ENCODE results near the gene MERTK.
"Not testable (repeated sequence)": the region's sequence is repeated elsewhere in the genome, so short reads cannot be mapped to it uniquely, and the experiment has no call there.

The MERTK gene

DNA sequence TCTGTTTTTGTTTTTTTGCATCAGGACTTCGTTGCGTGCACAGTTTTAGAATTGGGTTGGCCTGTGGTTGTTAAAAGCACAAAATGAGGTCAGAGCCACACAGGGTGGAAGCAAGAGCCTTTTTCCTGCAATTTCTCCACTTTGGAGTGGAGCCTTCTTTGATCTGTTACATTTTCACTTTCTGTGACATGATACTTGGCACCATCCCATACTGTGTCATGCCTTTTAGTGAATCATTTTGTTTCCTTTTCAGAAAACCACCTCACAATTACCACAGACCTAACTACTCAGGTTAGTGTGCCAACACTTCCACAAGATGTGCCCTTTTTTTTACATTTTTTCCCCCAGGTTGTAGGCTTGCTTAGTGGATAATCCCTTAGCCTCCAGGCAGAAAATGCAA lies 32.5 kb downstream of the MERTK start:
- H3K36me3 ChIP-seq (ENCODE audit: insufficient read depth, low read length): no peaks in the 10 kb centered on the region
- no peaks in the 10 kb centered on the region for H3K9me3 ChIP-seq (ENCODE audit: insufficient read depth, low read depth, low read length)
- H3K27ac ChIP-seq (ENCODE audit: low read depth, low read length): no peak overlapping the region
- no peak overlapping the region for H3K9ac ChIP-seq (ENCODE audit: low read depth, low read length)
- no peaks in the 10 kb centered on the region for H3K4me1 ChIP-seq (ENCODE audit: insufficient read depth, low read length)
- H3K4me3 ChIP-seq (ENCODE audit: low read length): no peak overlapping the region
- H3K27me3 ChIP-seq (ENCODE audit: insufficient read depth, low read length): no peaks in the 10 kb centered on the region
- 96% methylated on average over 2 of the region's 2 CpGs for WGBS

DNA sequence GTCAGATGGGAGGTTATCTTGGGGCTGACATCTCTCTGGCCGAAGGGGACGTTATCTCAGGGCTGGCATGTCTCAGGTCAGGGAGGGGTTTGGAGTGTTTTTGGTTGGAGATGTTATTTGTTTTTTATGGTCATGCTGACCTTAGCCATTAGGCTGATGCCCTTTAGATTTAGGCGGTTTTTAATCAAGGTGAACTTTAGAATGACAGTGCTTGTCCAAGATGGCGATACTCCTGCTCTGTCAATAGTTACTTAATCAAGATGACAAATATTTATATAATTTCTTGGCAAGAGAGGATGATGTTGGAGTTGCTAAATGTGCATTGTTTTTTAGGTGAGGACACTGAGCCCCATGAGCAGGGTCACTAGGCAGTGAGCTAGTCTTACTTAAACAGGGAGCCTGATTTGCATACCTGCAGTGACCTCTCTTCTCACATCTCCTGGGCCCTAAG lies 34.5 kb downstream of the MERTK start:
- Histone ChIP-seq H3K27me3 (ENCODE audit: insufficient read depth, low read length) (no peaks in the 10 kb centered on the region), H3K27ac (ENCODE audit: low read depth, low read length) (no peak overlapping the region), H3K9me3 (ENCODE audit: insufficient read depth, low read depth, low read length) (no peaks in the 10 kb centered on the region), H3K4me3 (ENCODE audit: low read length) (no peak overlapping the region), H3K9ac (ENCODE audit: low read depth, low read length) (no peak overlapping the region), H3K36me3 (ENCODE audit: insufficient read depth, low read length) (no peaks in the 10 kb centered on the region), H3K4me1 (ENCODE audit: insufficient read depth, low read length) (no peaks in the 10 kb centered on the region)
- 94% methylated on average over 4 of the region's 4 CpGs for WGBS

DNA sequence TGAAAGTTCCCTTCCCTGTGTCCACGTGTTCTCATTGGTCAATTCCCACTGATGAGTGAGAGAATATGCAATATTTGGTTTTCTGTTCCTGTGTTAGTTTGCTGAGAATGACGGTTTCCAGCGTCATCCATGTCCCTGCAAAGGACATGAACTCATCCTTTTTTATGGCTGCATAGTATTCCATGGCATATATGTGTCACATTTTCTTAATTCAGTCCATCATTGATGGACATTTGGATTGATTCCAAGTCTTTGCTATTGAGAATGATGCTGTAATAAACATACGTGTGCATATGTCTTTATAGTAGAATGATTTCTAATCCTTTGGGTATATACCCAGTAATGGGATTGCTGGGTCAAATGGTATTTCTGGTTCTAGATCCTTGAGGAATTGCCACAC lies 35.5 kb downstream of the MERTK start:
- not testable (repeated sequence) for H3K27ac ChIP-seq (ENCODE audit: low read depth, low read length); H3K27me3 ChIP-seq (ENCODE audit: insufficient read depth, low read length); H3K9me3 ChIP-seq (ENCODE audit: insufficient read depth, low read depth, low read length); H3K4me3 ChIP-seq (ENCODE audit: low read length); H3K9ac ChIP-seq (ENCODE audit: low read depth, low read length); H3K4me1 ChIP-seq (ENCODE audit: insufficient read depth, low read length); H3K36me3 ChIP-seq (ENCODE audit: insufficient read depth, low read length)
- 94% methylated on average over 4 of the region's 4 CpGs for WGBS

DNA sequence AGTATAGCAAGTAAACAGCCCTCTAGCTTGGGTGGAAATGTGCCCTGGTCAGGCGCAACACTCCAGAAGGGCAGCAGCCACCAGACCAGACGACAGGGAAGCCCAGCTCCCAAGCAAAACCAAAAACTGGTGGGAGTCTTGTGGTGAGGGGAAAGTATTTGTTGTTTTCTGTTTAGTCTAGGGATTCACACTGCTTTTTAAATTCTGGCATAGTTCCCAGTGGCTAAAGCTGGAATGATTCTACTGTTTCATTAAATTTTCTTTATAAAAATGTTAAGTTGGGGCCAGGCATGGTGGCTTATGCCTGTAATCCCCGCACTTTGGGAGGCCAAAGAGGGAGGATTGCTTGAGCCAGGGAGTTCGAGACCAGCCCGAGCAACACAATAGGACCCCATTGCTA lies 38.5 kb downstream of the MERTK start:
- H3K36me3 ChIP-seq (ENCODE audit: insufficient read depth, low read length): no peaks in the 10 kb centered on the region
- peaks cover 8% of the 10 kb centered on the region; the same call in 1 of the 2 replicates for H3K4me1 ChIP-seq (ENCODE audit: insufficient read depth, low read length)
- no peak overlapping the region for H3K4me3 ChIP-seq (ENCODE audit: low read length)
- no peaks in the 10 kb centered on the region for H3K9me3 ChIP-seq (ENCODE audit: insufficient read depth, low read depth, low read length)
- no peak overlapping the region for H3K9ac ChIP-seq (ENCODE audit: low read depth, low read length)
- H3K27ac ChIP-seq (ENCODE audit: low read depth, low read length): no peak overlapping the region
- no peaks in the 10 kb centered on the region for H3K27me3 ChIP-seq (ENCODE audit: insufficient read depth, low read length)
- 92% methylated on average over 4 of the region's 5 CpGs for WGBS

DNA sequence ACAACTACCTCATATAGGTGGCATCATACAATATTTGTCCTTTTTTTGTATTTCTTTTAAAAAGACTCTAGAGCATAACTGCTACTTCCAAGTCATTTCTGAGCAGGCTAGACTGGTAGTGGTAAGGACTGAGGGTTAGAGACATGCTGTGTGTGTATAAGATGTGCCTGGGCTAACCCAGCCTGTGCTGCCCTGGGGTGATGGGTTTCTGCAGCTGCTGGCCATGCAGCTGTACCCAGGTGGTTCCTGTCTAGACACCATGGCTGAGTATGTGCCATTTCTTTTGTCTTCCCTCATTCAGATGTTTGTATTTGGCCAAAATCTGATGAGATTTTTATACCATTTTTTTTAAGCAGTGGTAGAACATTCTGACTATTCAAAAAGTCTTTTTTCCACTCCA lies 40.0 kb downstream of the MERTK start:
- Histone ChIP-seq H3K9ac (ENCODE audit: low read depth, low read length) (no peak overlapping the region), H3K36me3 (ENCODE audit: insufficient read depth, low read length) (no peaks in the 10 kb centered on the region), H3K4me3 (ENCODE audit: low read length) (no peak overlapping the region), H3K9me3 (ENCODE audit: insufficient read depth, low read depth, low read length) (no peaks in the 10 kb centered on the region), H3K27ac (ENCODE audit: low read depth, low read length) (no peak overlapping the region), H3K4me1 (ENCODE audit: insufficient read depth, low read length) (peaks cover 8% of the 10 kb centered on the region; the same call in 1 of the 2 replicates), H3K27me3 (ENCODE audit: insufficient read depth, low read length) (no peaks in the 10 kb centered on the region)

DNA sequence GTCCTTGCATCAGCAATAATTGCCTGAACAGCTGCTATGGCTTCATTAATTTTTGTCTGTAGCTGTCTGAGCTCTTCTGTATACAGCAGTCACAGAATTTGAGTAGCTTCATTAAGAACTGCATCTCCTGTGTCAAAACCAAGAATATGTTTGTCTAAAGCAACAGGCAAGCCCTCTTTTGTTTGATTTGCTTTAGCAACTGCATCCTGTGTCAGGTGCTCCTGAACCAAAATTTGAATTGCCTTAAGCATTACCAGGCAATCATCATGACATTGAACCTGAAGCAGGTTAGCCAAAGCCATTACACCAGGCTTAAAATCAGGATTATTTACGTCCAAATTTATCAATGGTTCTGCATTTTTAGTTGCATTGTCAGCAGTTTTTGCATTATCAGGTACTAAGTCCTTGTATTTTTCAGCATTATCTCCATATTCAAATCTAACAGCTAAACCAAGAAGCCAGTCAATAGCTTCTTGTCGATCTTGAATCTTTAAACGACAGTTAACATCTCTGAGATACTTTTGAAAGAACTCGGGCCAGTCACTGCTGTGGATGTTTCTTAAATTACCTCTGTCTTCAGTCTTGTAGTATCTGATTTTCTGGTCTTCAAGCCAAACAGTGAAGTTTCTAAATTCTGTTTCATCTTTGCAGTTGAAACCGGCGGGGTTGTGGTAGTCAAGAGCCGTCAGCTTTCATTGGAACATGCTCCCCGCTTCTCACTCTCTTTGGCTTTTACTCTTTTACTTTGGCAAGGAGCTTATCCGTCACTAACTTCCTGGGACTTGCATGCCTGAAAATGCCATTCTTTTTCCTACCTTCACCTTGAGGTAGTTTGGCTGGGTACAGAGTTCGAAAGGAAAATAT lies 42.2 kb downstream of the MERTK start:
- H3K9ac ChIP-seq (ENCODE audit: low read depth, low read length): no peak overlapping the region
- 86% methylated on average over 10 of the region's 10 CpGs for WGBS
- peaks cover 8% of the 10 kb centered on the region for H3K4me1 ChIP-seq (ENCODE audit: insufficient read depth, low read length)
- no peaks in the 10 kb centered on the region for H3K36me3 ChIP-seq (ENCODE audit: insufficient read depth, low read length)
- H3K4me3 ChIP-seq (ENCODE audit: low read length): no peak overlapping the region
- no peak overlapping the region for H3K27ac ChIP-seq (ENCODE audit: low read depth, low read length)
- no peaks in the 10 kb centered on the region for H3K9me3 ChIP-seq (ENCODE audit: insufficient read depth, low read depth, low read length)
- H3K27me3 ChIP-seq (ENCODE audit: insufficient read depth, low read length): no peaks in the 10 kb centered on the region

DNA sequence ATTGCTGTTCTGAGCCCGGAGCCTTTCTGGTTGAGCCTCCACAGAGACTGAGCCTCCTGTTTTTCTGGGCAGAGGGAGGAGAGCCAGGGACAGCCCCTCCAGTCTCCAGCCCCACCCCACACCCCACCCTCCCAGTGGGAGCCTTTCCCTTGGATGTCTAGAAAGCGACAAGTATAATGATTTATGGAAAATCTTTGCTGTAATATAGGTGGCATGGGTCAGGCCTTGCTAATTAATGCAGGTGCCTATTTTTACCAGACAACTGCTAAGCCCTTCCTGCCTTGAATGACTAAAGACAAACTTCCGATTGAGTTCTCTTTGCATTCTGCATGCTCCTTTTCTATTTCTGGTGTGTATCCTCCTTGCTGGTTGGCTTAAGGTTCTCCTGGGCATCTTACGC lies 43.1 kb downstream of the MERTK start:
- no peaks in the 10 kb centered on the region for H3K27me3 ChIP-seq (ENCODE audit: insufficient read depth, low read length)
- H3K4me1 ChIP-seq (ENCODE audit: insufficient read depth, low read length): peaks cover 16% of the 10 kb centered on the region
- WGBS: 92% methylated on average over 4 of the region's 4 CpGs
- no peak overlapping the region for H3K27ac ChIP-seq (ENCODE audit: low read depth, low read length)
- H3K36me3 ChIP-seq (ENCODE audit: insufficient read depth, low read length): no peaks in the 10 kb centered on the region
- H3K4me3 ChIP-seq (ENCODE audit: low read length): no peak overlapping the region
- no peaks in the 10 kb centered on the region for H3K9me3 ChIP-seq (ENCODE audit: insufficient read depth, low read depth, low read length)
- H3K9ac ChIP-seq (ENCODE audit: low read depth, low read length): no peak overlapping the region

DNA sequence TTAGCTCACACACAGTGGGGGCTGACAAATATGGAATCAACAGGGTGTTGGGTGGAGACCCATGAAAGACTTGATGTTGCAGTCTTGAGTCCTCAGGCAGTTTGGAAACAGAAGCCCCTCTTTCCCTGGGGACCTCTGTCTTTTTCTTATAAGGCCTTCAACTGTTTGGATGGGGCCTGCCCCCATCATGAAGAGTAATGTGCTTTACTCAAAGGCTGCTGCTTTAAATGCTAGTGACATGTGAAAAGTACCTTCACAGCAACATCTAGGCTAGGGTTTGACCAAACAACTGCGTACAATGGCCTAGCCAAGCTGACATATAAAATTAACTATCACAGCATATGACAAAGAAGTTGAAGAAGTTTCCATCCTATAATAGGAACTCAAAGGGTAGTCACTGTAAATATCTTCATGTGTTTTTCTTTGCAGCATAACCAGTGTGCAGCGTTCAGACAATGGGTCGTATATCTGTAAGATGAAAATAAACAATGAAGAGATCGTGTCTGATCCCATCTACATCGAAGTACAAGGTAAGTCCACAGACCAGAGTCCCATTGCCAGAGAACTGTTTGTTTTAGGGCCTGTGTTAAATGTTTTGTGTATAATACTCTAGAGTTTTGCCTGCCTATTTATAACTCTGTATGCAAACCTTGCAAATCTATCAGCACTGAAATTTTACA lies 46.3 kb downstream of the MERTK start:
- Histone ChIP-seq H3K4me1 (ENCODE audit: insufficient read depth, low read length) (peaks cover 16% of the 10 kb centered on the region), H3K27me3 (ENCODE audit: insufficient read depth, low read length) (no peaks in the 10 kb centered on the region), H3K27ac (ENCODE audit: low read depth, low read length) (no peak overlapping the region), H3K9me3 (ENCODE audit: insufficient read depth, low read depth, low read length) (no peaks in the 10 kb centered on the region), H3K9ac (ENCODE audit: low read depth, low read length) (no peak overlapping the region), H3K36me3 (ENCODE audit: insufficient read depth, low read length) (no peaks in the 10 kb centered on the region), H3K4me3 (ENCODE audit: low read length) (no peak overlapping the region)
- WGBS: 97% methylated on average over 5 of the region's 5 CpGs

DNA sequence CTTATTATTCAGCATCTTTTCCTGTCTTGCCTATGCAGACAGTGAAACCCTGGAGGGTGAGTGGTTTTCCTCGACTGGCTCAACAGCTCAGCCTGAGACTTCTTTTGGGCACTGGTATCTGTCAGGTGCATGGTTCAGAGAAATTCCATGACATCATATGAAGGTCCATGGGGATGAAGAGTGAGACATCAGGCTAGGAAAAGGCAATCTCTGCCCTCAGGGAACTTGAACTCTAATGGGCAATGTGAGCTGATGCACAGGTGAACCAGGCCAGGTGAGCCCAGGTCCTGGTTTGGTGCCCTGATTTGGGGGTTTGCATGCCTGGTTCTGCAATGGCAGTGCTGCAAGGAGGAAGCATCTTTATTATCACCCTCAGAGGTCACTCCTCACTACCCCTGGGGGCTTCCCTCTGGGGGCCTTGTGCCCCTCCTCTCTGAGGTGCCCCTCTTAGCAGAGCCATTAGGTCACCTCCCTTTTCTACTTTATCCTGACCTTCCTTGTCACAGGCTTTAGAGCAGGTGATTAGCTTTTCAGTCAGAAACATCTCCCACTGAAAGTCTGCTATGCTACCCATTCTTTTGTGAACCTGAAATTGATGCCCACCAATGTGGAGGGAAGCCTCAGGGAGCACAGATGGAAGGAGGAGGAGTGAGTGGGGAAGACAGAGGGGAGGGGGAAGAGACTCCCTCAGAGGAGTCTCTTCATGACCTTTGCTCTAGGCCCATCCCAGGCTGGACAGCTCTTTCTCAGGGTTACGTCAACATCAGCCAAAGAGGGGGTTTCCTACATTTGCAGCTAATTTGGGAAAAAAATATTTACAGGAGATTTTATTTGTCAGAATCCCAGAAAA lies 47.3 kb downstream of the MERTK start:
- H3K4me3 ChIP-seq (ENCODE audit: low read length): no peak overlapping the region
- H3K27ac ChIP-seq (ENCODE audit: low read depth, low read length): no peak overlapping the region
- WGBS: 86% methylated on average over 2 of the region's 2 CpGs

DNA sequence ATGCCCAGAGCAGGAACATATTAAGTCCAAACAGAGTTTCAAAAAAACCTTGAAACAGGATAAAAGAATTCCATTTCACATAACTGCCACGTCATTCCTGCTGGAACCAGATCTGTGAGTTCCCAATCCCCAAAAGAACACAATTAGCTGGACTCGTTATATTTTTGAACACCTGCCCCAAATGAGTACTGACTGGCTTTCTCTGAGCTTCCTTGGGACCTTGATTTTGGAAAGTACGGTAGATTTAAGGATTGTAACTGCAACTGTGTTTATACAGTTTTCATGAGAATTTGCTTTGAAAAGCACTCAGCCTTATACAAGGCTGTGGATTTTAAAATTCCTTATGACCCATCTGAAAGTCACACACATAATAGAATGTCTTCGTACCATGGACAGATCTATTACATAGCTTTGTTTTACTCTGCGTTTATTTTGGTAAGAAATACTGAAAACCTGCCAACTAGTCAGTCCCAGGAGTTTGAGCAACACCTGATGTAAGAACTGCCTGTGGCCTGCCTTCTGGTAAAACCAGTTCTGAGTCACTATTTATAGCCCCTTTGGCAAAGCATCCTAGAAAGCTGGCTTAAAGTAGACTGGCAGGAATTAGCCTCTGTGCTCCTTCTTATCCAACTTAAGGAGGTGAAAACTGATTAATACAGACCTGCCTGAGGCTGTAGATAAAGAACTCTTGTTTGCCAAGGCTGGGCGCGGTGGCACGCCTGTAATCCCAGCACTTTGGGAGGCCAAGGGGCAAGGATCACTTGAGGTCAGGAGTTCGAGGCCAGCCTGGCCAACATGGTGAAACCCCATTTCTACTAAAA lies 48.1 kb downstream of the MERTK start:
- Histone ChIP-seq H3K9ac (ENCODE audit: low read depth, low read length) (no peak overlapping the region; the same call in 1 of the 2 replicates), H3K27me3 (ENCODE audit: insufficient read depth, low read length) (no peaks in the 10 kb centered on the region), H3K4me1 (ENCODE audit: insufficient read depth, low read length) (peaks cover 8% of the 10 kb centered on the region; the same call in 1 of the 2 replicates), H3K4me3 (ENCODE audit: low read length) (no peak overlapping the region), H3K27ac (ENCODE audit: low read depth, low read length) (no peak overlapping the region), H3K9me3 (ENCODE audit: insufficient read depth, low read depth, low read length) (no peaks in the 10 kb centered on the region), H3K36me3 (ENCODE audit: insufficient read depth, low read length) (no peaks in the 10 kb centered on the region)
- 89% methylated on average over 9 of the region's 9 CpGs for WGBS

More for the DNA sequence above, 47.3 kb downstream of the MERTK start:
- Histone ChIP-seq H3K4me1 (ENCODE audit: insufficient read depth, low read length) (peaks cover 12% of the 10 kb centered on the region), H3K36me3 (ENCODE audit: insufficient read depth, low read length) (no peaks in the 10 kb centered on the region), H3K27me3 (ENCODE audit: insufficient read depth, low read length) (no peaks in the 10 kb centered on the region), H3K9ac (ENCODE audit: low read depth, low read length) (no peak overlapping the region; the same call in 1 of the 2 replicates), H3K9me3 (ENCODE audit: insufficient read depth, low read depth, low read length) (no peaks in the 10 kb centered on the region)
